ENCODE data around the gene GBP2.
"Not testable (repeated sequence)": the region's sequence is repeated elsewhere in the genome, so short reads cannot be mapped to it uniquely, and the experiment has no call there.

GBP2 gene, protein sequence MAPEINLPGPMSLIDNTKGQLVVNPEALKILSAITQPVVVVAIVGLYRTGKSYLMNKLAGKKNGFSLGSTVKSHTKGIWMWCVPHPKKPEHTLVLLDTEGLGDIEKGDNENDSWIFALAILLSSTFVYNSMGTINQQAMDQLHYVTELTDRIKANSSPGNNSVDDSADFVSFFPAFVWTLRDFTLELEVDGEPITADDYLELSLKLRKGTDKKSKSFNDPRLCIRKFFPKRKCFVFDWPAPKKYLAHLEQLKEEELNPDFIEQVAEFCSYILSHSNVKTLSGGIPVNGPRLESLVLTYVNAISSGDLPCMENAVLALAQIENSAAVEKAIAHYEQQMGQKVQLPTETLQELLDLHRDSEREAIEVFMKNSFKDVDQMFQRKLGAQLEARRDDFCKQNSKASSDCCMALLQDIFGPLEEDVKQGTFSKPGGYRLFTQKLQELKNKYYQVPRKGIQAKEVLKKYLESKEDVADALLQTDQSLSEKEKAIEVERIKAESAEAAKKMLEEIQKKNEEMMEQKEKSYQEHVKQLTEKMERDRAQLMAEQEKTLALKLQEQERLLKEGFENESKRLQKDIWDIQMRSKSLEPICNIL

DNA sequence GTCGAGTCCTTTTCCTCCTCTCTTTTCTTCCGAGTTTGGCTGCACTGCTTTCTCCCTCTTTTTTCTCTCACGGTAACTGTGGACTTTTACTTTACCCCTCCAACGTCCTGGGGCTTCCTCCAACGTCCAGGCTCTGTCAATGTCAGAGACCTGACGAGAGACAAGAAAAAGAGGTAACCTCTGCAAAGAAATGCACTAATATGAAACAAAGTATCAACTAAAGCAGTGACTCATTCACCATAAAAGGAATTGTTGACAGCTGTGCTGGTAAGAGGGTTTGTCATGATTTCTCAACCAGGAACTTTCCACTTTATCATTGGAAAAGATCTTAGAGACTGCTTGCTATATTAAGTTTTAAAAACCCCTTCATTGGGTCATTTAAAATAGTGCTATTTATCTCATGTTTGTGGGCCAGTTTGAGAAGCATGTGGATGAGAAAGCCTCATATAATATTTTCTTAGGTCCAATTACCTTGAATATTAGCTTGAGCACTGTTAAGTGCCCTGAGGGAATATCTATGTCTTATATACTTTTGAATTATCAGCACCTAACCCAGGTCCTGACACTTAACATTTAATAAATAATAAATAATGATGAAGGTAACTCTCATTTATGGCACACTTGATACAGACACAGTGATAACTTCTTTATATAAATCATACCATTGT lies at the start of gene GBP2:
GBP2 (minus strand) TSS at position 202 of the 668 bp plus-strand sequence. CDS start 4,148 bp downstream, outside the sequence.
- no peak for DNase-seq

GRCh38 chr1:89174491-89174890 lies 48.6 kb upstream of the GBP2 start:
- DNase-seq: no peak

- no peak for DNase-seq
These were observed 46.7 kb upstream of the GBP2 start for GRCh38 chr1:89172468-89173143.

GRCh38 chr1:89171067-89171438 lies 45.1 kb upstream of the GBP2 start:
- DNase-seq: no peak

GRCh38 chr1:89170170-89171066 lies 44.5 kb upstream of the GBP2 start:
- no peak for DNase-seq

DNA sequence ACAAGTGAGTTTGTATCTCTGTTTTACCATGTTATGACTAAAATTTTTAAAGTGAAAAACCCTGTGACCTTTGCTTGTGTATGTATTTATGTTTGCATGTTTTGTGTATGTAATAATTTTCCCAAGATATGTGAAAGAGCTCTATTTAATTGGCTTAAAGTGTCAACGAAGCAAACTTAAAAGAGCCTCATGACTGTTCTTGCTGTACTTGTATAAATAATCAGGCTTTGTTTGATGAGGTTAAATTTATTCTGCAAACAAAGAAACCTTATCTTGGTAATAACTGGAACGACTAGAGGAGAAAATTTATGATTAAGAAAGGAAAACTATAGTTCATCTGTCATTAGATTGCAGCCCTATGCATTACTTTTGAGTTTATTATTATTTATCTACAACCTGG lies 43.3 kb upstream of the GBP2 start:
- no peak for DNase-seq

GRCh38 chr1:89167590-89168230 lies 41.8 kb upstream of the GBP2 start:
- no peak for DNase-seq

DNA sequence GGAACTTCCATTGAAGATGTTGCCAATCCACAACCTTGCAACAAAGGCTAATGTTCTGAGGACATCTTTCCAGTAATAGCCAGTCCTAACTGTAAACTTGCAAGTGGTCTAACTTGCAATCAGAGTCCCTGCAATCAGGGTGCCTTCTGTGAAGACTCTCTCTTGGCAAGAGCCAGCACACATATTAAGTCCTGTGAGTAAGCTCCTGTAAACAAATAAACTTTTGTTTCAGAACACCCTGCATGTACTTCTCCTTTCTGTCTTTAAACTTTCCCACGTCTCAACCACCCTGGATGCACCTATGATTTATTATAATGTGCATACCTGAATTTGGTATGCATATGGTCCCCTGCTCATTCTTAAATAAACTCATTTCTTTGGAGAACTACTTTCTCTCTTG lies 40.8 kb upstream of the GBP2 start:
- DNase-seq: no peak

DNA sequence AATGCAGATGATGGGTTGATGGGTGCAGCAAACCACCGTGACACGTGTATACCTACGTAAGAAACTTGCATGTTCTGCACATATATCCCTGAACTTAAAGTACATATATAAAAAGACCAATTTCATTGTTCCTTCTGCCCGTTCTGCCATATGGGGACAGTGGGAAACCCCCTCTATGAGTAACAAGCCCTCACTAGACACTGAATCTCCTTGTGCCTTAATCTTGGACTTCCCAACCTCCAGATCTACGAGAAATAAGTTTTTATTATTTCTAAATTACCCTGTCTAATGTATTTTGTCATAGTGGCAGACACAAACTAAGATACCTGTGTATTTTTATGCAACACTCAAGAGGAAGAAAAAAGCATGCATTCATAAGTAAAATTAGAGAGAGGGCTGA lies 39.9 kb upstream of the GBP2 start:
- no peak for DNase-seq

GRCh38 chr1:89151047-89151446 lies 25.1 kb upstream of the GBP2 start:
- no peak for DNase-seq

GRCh38 chr1:89149976-89150375 lies 24.1 kb upstream of the GBP2 start:
- no peak for DNase-seq

DNA sequence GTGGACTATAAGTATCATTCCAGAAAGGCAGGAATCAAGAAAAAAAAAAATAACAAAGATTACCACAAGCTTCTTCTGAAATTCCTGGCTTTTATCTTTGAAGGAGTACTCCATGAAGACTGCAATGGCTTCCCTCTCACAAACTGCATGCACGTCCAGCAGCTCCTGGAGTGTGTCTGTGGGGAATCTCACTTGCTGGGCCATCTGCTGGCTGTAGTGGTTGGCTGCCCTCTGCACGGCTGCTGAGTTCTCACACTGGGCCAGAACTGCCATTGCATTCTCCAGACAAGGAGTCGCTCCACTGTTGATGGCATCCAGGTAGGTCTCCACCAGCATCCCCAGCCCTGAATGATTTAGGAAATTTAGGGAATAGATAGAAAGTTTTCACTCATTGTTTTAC lies 23.3 kb upstream of the GBP2 start:
- DNase-seq: no peak

GRCh38 chr1:89147678-89148658 lies 22.1 kb upstream of the GBP2 start:
- DNase-seq: no peak

GRCh38 chr1:89146721-89147120 lies 20.8 kb upstream of the GBP2 start:
- no peak for DNase-seq

DNA sequence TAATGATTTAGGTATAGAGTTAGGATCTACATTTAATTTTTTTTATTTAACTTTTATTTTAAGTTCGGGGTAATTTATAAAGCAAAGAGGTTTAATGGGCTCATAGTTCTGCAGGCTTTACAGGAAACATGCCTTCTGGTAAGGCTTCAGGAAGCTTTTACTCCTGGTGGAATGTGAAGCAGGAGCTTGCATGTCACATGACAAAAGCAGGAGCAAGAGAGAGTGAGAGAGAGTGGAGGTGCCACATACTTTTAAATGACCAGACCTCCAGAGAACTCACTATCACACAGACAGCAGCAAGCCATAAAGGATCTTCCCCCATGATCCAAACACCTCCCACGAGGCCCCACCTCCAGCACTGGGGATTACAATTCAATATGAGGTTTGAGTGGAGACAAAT lies 17.6 kb upstream of the GBP2 start:
- DNase-seq: no peak

GRCh38 chr1:89142160-89142559 lies 16.2 kb upstream of the GBP2 start:
- no peak for DNase-seq

GRCh38 chr1:89133747-89134146 lies 7.8 kb upstream of the GBP2 start:
- DNase-seq: no peak

GRCh38 chr1:89130716-89131115 lies 4.8 kb upstream of the GBP2 start:
- no peak for DNase-seq

DNA sequence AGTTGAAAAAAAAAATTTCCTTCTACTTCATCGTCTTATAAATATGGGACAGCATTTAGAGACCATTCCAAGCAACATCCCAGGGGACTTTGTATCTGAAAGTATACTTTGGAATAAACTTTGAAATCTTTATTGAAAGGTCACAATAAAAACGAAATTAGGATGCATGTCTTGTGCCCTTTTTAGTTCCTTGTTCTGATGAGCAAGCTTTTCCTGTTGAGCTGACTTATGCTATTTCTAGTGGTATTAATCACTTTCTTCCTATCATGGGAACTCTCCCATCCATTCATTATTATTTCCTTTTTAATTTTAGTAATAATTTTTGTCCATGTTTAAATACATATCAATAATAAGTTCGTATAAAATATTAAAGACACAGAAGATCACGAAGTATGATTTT lies 4.0 kb upstream of the GBP2 start:
- no peak for DNase-seq

DNA sequence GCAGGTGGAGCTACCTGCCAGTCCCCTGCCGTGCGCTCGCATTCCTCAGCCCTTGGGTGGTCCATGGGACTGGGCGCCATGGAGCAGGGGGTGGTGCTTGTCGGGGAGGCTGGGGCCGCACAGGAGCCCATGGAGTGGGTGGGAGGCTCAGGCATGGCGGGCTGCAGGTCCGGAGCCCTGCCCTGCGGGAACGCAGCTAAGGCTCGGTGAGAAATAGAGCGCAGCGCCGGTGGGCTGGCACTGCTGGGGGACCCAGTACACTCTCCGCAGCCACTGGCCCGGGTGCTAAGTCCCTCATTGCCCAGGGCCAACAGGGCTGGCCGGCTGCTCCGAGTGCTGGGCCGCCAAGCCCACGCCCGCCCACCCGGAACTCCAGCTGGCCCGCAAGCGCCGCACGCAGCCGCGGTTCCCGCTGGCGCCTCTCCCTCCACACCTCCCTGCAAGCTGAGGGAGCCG lies 2.1 kb upstream of the GBP2 start:
- DNase-seq: not testable (repeated sequence)
